GM13977 (cell line): Measurements from ENCODE around the gene ATF2.

ENCODE experiments used
- DNase-seq: peaks from one replicate; pipeline ENCODE4 v3.0.0; 2012; ENCODE audit warnings: low spot score
- CTCF ChIP-seq: IDR thresholded peaks from 2 replicates; pipeline ENCODE4 v1.5.1; 2012; ENCODE audit warnings: mild to moderate bottlenecking, control low read depth; ENCODE audit not compliant: insufficient read depth; ENCODE audit errors: extremely low read depth, missing control alignments
- in situ Hi-C: fragments of 300-500 bp; cut with MboI; formaldehyde crosslinking; loops from one replicate; pipeline ENCODE4 v1.12.0; 2022; ENCODE audit warnings: low sequenced_read_pairs, low pct_unique_long_range_greater_than_20kb, mixed read lengths, inconsistent platforms; ENCODE audit not compliant: unreplicated experiment

Gene ATF2

GRCh38 chr2:175057078-175057685, 110.8 kb downstream of the ATF2 start:
- in situ Hi-C loops, result no loop called here
- no peak for TF ChIP-seq CTCF

GRCh38 chr2:175055993-175056392, 112.0 kb downstream of the ATF2 start:
- in situ Hi-C loops, result no loop called here
- no peak for TF ChIP-seq CTCF
- no peak for DNase-seq

More at GRCh38 chr2:175057078-175057685, 110.8 kb downstream of the ATF2 start:
- DNase-seq, result no peak

GRCh38 chr2:175054340-175054739, 113.7 kb downstream of the ATF2 start:
- in situ Hi-C loops, result no loop called here
- DNase-seq, result no peak
- TF ChIP-seq CTCF, result no peak

GRCh38 chr2:175049661-175050060, 118.3 kb downstream of the ATF2 start:
- TF ChIP-seq CTCF, result no peak
- DNase-seq, result no peak
- in situ Hi-C loops, result no loop called here

- in situ Hi-C loops, result no loop called here
- peak; percentile 22 for DNase-seq
Observed at GRCh38 chr2:175048275-175048674, 119.7 kb downstream of the ATF2 start.

GRCh38 chr2:175039490-175039889, 128.5 kb downstream of the ATF2 start:
- in situ Hi-C loops, result no loop called here
- DNase-seq, result no peak
- TF ChIP-seq CTCF, result no peak

More at GRCh38 chr2:175048275-175048674, 119.7 kb downstream of the ATF2 start:
- TF ChIP-seq CTCF, result no peak
